MCF 10A (cell line): ENCODE measurements around the gene HSPA14. TPM values are rescaled to one million over a fixed set of nuclear protein-coding genes. Genes with fewer than 3 reads are reported as not detected.

ENCODE experiments used
- BruUV-seq: library from RNA; stranded (reverse); fragments of 400-500 nt; replicated peaks from 2 replicates; lab custom pipeline; 2021; lab: Mats Ljungman, UMichigan
- CTCF ChIA-PET: fragments of 300-600 bp; sonication (Branson Sonifier 250); formaldehyde crosslinking; extraction: SDS; loops from one replicate; lab custom pipeline; 2021; ENCODE audit warnings: antibody characterized with exemption, inconsistent platforms; lab: Yijun Ruan, JAX
- POLR2A ChIA-PET: fragments of 300-600, 350-650 bp; sonication (Branson Sonifier 250); formaldehyde crosslinking; extraction: SDS; loops from one replicate; lab custom pipeline; 2020; ENCODE audit warnings: antibody characterized with exemption, inconsistent platforms; lab: Yijun Ruan, JAX
- DNase-seq: peaks from one replicate; pipeline ENCODE4 v3.0.0-alpha.2; 2018; ENCODE audit not compliant: unreplicated experiment
- H3K27ac Mint-ChIP-seq: one replicate; pipeline ENCODE4 v1.8.0; 2022; ENCODE audit warnings: mild to moderate bottlenecking, low read depth, mixed read lengths; ENCODE audit not compliant: unreplicated experiment
- H3K27me3 Mint-ChIP-seq: one replicate; pipeline ENCODE4 v1.8.0; 2022; ENCODE audit warnings: mixed read lengths; ENCODE audit not compliant: insufficient read depth, unreplicated experiment
- H3K36me3 Mint-ChIP-seq: one replicate; pipeline ENCODE4 v1.8.0; 2022; ENCODE audit warnings: mild to moderate bottlenecking, moderate library complexity, mixed read lengths; ENCODE audit not compliant: insufficient read depth, unreplicated experiment
- H3K4me1 Mint-ChIP-seq: one replicate; pipeline ENCODE4 v1.8.0; 2022; ENCODE audit warnings: mixed read lengths; ENCODE audit not compliant: insufficient read depth, unreplicated experiment
- H3K4me3 Mint-ChIP-seq: one replicate; pipeline ENCODE4 v1.8.0; 2022; ENCODE audit warnings: mild to moderate bottlenecking, moderate library complexity, mixed read lengths; ENCODE audit not compliant: unreplicated experiment
- H3K9me3 Mint-ChIP-seq: one replicate; pipeline ENCODE4 v1.8.0; 2022; ENCODE audit warnings: mixed read lengths; ENCODE audit not compliant: unreplicated experiment
- CTCF ChIP-seq: fragments of 200-600 bp; IDR thresholded peaks from one replicate; pipeline ENCODE4 v1.8.0; 2022; ENCODE audit warnings: antibody characterized with exemption, mild to moderate bottlenecking; ENCODE audit not compliant: unreplicated experiment
- intact Hi-C: fragments of 100-400 bp; cut with micrococcal nuclease; formaldehyde crosslinking; loops from 2 replicates; pipeline ENCODE4 v1.14.1; 2022
- total RNA-seq: library from RNA; stranded (reverse); gene quantifications from 2 replicates; pipeline ENCODE4 v1.2.3, GENCODE V29; 2022

HSPA14 gene
- total RNA-seq, 1 experiment from 2014 or later: 14.0 TPM

- intact Hi-C loops: loop anchor here (1.0 to 10.0 kb wide), 6 partner anchors 40 to 536 kb away; partner anchors contain the start of genes DCLRE1C, FAM171A1, RPP38 and SUV39H2
- no peak for TF ChIP-seq CTCF
- H3K36me3 Mint-ChIP-seq: peaks cover 28% of the 10 kb centered on the region
- H3K9me3 Mint-ChIP-seq: no peaks in the 10 kb centered on the region
- H3K27me3 Mint-ChIP-seq: no peaks in the 10 kb centered on the region
- H3K4me1 Mint-ChIP-seq: no peaks in the 10 kb centered on the region
- peak overlapping the region; percentile 76 for H3K4me3 Mint-ChIP-seq
- no TSS peak for BruUV-seq
- POLR2A ChIA-PET: interaction anchor here (0.7 to 4.3 kb wide), 22 partner anchors 9 to 301 kb away, joined by 3 to 90 read pairs (median 5); partner anchors contain the start of genes DCLRE1C, MEIG1 and SUV39H2
- DNase-seq: peak; percentile 8
- CTCF ChIA-PET: interaction anchor here (0.8 to 3.6 kb wide), 6 partner anchors 9 to 341 kb away, joined by 3 to 30 read pairs (median 4); no protein-coding TSS in a partner anchor
- H3K27ac Mint-ChIP-seq: peak overlapping the region; percentile 91
Observed at GRCh38 chr10:14838582-14839304, 637 bp downstream of the HSPA14 start.

- no peak for DNase-seq
- H3K36me3 Mint-ChIP-seq: peaks cover 30% of the 10 kb centered on the region
- H3K4me1 Mint-ChIP-seq: no peaks in the 10 kb centered on the region
- H3K4me3 Mint-ChIP-seq: peak overlapping the region; percentile 76
- H3K27ac Mint-ChIP-seq: peak overlapping the region; percentile 91
- no peaks in the 10 kb centered on the region for H3K27me3 Mint-ChIP-seq
- intact Hi-C loops: loop anchor here (2.0 to 10.0 kb wide), 5 partner anchors 113 to 536 kb away; partner anchors contain the start of genes DCLRE1C, FAM171A1 and RPP38
- BruUV-seq: no TSS peak
- ChIA-PET POLR2A (interaction anchor here (2.2 to 4.3 kb wide), 6 partner anchors 8 to 237 kb away, joined by 8 to 90 read pairs (median 14); partner anchors contain the start of genes DCLRE1C, MEIG1 and SUV39H2), CTCF (no interaction called here)
- TF ChIP-seq CTCF: no peak
- no peaks in the 10 kb centered on the region for H3K9me3 Mint-ChIP-seq
Observed at GRCh38 chr10:14839305-14839695, 1.2 kb downstream of the HSPA14 start.

- ChIA-PET CTCF (no interaction called here), POLR2A (no interaction called here)
- intact Hi-C loops: no loop called here
- H3K9me3 Mint-ChIP-seq: no peaks in the 10 kb centered on the region
- DNase-seq: no peak
- TSS peak; percentile 16 for BruUV-seq
- peak overlapping the region; percentile 76 for H3K4me3 Mint-ChIP-seq
- no peaks in the 10 kb centered on the region for H3K4me1 Mint-ChIP-seq
- H3K27ac Mint-ChIP-seq: no peak overlapping the region
- no peak for TF ChIP-seq CTCF
- no peaks in the 10 kb centered on the region for H3K27me3 Mint-ChIP-seq
- peaks cover 39% of the 10 kb centered on the region for H3K36me3 Mint-ChIP-seq
Observed at GRCh38 chr10:14840178-14840577, 2.1 kb downstream of the HSPA14 start.

- no peak for TF ChIP-seq CTCF
- no peak overlapping the region for H3K27ac Mint-ChIP-seq
- no peak for DNase-seq
- H3K27me3 Mint-ChIP-seq: no peaks in the 10 kb centered on the region
- H3K36me3 Mint-ChIP-seq: peaks cover 44% of the 10 kb centered on the region
- intact Hi-C loops: no loop called here
- no TSS peak for BruUV-seq
- no peaks in the 10 kb centered on the region for H3K9me3 Mint-ChIP-seq
- no peak overlapping the region for H3K4me3 Mint-ChIP-seq
- CTCF ChIA-PET: interaction anchor here (0.7 to 1.2 kb wide), 2 partner anchors 26 to 39 kb away, joined by 3 to 6 read pairs; no protein-coding TSS in a partner anchor
- H3K4me1 Mint-ChIP-seq: no peaks in the 10 kb centered on the region
- POLR2A ChIA-PET: interaction anchor here (1.5 kb wide), 1 partner anchor 35 kb away, joined by 3 read pairs; the partner anchor contains the start of gene SUV39H2
Observed at GRCh38 chr10:14843327-14843988, 5.4 kb downstream of the HSPA14 start.
